Upper lobe of left lung (tissue), 6 donors: ENCODE measurements around the gene PPP3CA. TPM values are rescaled to one million over a fixed set of nuclear protein-coding genes. Genes with fewer than 3 reads are reported as not detected.

Source experiments
- ATAC-seq, 2 donors: fragments of 200-7000 bp; cut with Tn5 transposase; one replicate each; pipeline ENCODE4 v1.9.1; 2022; ENCODE audit warnings: mild to moderate bottlenecking in 2 of 2, moderate library complexity in 2 of 2; ENCODE audit not compliant: low FRiP score in 2 of 2
- DNase-seq, 2 donors: peaks; one replicate each; pipeline ENCODE4 v3.0.0-alpha.2; 2019 to 2020
- H3K27ac ChIP-seq, 4 donors: fragments of 200-600 bp; sonication (generic); one replicate each; pipeline ENCODE4 v1.5.1; 2016 to 2019
- H3K27me3 ChIP-seq, 4 donors: fragments of 200-600 bp; sonication (generic); one replicate each; pipeline ENCODE4 v1.5.1; 2017 to 2019
- H3K36me3 ChIP-seq, 4 donors: fragments of 200-600 bp; sonication (generic); one replicate each; pipeline ENCODE4 v1.5.1; 2016 to 2019
- H3K4me1 ChIP-seq, 4 donors: fragments of 200-600 bp; sonication (generic); one replicate each; pipeline ENCODE4 v1.5.1; 2018 to 2019
- H3K4me3 ChIP-seq, 4 donors: fragments of 200-600 bp; sonication (generic); one replicate each; pipeline ENCODE4 v1.5.1; 2017 to 2019; ENCODE audit warnings: mild to moderate bottlenecking in 2 of 4, moderate library complexity in 1 of 4
- H3K9me3 ChIP-seq, 4 donors: fragments of 200-600 bp; sonication (generic); one replicate each; pipeline ENCODE4 v1.5.1; 2018 to 2019
- EP300 ChIP-seq, 4 donors: sonication (generic); formaldehyde crosslinking; IDR thresholded peaks; one replicate each; pipeline ENCODE4 v1.5.1; 2017; ENCODE audit warnings: antibody characterized with exemption in 4 of 4, control low read depth in 2 of 4
- POLR2A ChIP-seq, 4 donors: fragments of 450-650 bp; IDR thresholded peaks; one replicate each; pipeline ENCODE4 v1.5.1; 2016 to 2017; ENCODE audit warnings: antibody characterized with exemption in 4 of 4, mild to moderate bottlenecking in 2 of 4
- POLR2AphosphoS5 ChIP-seq, 2 donors: sonication (generic); formaldehyde crosslinking; IDR thresholded peaks; one replicate each; pipeline ENCODE4 v1.5.1; 2017; ENCODE audit warnings: antibody characterized with exemption in 2 of 2
- WGBS, 2 donors: methylation state at CpG; one replicate each; pipeline ENCODE4 v1.1.5; 2017 to 2018; 5-methylcytosine and 5-hydroxymethylcytosine counted together
- total RNA-seq, 6 donors: library from RNA; depleted of rRNA in 4 of 6; stranded (reverse); fragments of >200 nt in 4 of 6; gene quantifications; one replicate each; pipeline versions ENCODE4 v1.1.0 to v1.2.1, GENCODE V29; 2016 to 2021
- TF ChIP-seq, protein P1 (sequence below), 6 experiments: fragments of 450-650 bp in 4 of 6; fragments of 200-600 bp in 2 of 6; sonication (generic) in 2 of 6; IDR thresholded peaks; one replicate each; pipeline ENCODE4 v1.5.1; 2016 to 2019; ENCODE audit warnings: antibody characterized with exemption in 6 of 6
- donor health status: DM: no; HTN: no; CAD: no; lungs with moderate emphysema.
- donor health status: DM: no; HTN: yes; CAD: no; lungs with severe emphysema.

PPP3CA gene
- total RNA-seq, 6 donors from 2014 or later: 28.3 to 62.0 (median 50.0) TPM

GRCh38 chr4:101128473-101128872 is 218.9 kb downstream of the PPP3CA start:
- Histone ChIP-seq H3K27me3 (no peaks in the 10 kb centered on the region), H3K36me3 (no peaks in the 10 kb centered on the region), H3K4me1 (peaks cover 0 to 3% (median 0%) of the 10 kb centered on the region in 4 donors), H3K9me3 (no peaks in the 10 kb centered on the region), H3K4me3 (no peak overlapping the region), H3K27ac (no peak overlapping the region)
- DNase-seq (peak in 1 of 2 donors; percentile 29), ATAC-seq (no peak)
- TF ChIP-seq EP300 (IDR thresholded peaks at IDR 0.05): no peak
- 89 to 100% methylated on average over 4 to 10 of the region's 10 CpGs for WGBS, 2 donors

GRCh38 chr4:101127176-101127790 is 220.0 kb downstream of the PPP3CA start:
- ATAC-seq: no peak
- no peaks in the 10 kb centered on the region for H3K9me3 ChIP-seq
- no peak overlapping the region for H3K27ac ChIP-seq
- TF ChIP-seq POLR2AphosphoS5 (IDR thresholded peaks at IDR 0.05) (no peak), EP300 (IDR thresholded peaks at IDR 0.05) (no peak), POLR2A (IDR thresholded peaks at IDR 0.05) (no peak)
- TF ChIP-seq, protein P1, sequence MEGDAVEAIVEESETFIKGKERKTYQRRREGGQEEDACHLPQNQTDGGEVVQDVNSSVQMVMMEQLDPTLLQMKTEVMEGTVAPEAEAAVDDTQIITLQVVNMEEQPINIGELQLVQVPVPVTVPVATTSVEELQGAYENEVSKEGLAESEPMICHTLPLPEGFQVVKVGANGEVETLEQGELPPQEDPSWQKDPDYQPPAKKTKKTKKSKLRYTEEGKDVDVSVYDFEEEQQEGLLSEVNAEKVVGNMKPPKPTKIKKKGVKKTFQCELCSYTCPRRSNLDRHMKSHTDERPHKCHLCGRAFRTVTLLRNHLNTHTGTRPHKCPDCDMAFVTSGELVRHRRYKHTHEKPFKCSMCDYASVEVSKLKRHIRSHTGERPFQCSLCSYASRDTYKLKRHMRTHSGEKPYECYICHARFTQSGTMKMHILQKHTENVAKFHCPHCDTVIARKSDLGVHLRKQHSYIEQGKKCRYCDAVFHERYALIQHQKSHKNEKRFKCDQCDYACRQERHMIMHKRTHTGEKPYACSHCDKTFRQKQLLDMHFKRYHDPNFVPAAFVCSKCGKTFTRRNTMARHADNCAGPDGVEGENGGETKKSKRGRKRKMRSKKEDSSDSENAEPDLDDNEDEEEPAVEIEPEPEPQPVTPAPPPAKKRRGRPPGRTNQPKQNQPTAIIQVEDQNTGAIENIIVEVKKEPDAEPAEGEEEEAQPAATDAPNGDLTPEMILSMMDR (IDR thresholded peaks at IDR 0.05): no peak
- H3K4me1 ChIP-seq: peaks cover 0 to 3% (median 0%) of the 10 kb centered on the region in 4 donors
- no peaks in the 10 kb centered on the region for H3K36me3 ChIP-seq
- no peak overlapping the region for H3K4me3 ChIP-seq
- H3K27me3 ChIP-seq: no peaks in the 10 kb centered on the region
- WGBS, 2 donors: 91 to 93% methylated on average over 3 of the region's 3 CpGs
- DNase-seq: no peak

GRCh38 chr4:101126059-101126458 is 221.3 kb downstream of the PPP3CA start:
- Histone ChIP-seq H3K36me3 (no peaks in the 10 kb centered on the region), H3K27ac (no peak overlapping the region), H3K4me1 (peaks cover 0 to 3% (median 1%) of the 10 kb centered on the region in 4 donors), H3K27me3 (no peaks in the 10 kb centered on the region), H3K4me3 (no peak overlapping the region), H3K9me3 (no peaks in the 10 kb centered on the region)
- no peak for DNase-seq
- WGBS, 2 donors: 62 to 76% methylated on average over 1 of the region's 1 CpG
- peak in 1 of 2 donors; percentile 61 for ATAC-seq
- TF ChIP-seq, protein P1 (IDR thresholded peaks at IDR 0.05): no peak
- TF ChIP-seq POLR2AphosphoS5 (IDR thresholded peaks at IDR 0.05) (no peak), EP300 (IDR thresholded peaks at IDR 0.05) (no peak), POLR2A (IDR thresholded peaks at IDR 0.05) (no peak)

DNA sequence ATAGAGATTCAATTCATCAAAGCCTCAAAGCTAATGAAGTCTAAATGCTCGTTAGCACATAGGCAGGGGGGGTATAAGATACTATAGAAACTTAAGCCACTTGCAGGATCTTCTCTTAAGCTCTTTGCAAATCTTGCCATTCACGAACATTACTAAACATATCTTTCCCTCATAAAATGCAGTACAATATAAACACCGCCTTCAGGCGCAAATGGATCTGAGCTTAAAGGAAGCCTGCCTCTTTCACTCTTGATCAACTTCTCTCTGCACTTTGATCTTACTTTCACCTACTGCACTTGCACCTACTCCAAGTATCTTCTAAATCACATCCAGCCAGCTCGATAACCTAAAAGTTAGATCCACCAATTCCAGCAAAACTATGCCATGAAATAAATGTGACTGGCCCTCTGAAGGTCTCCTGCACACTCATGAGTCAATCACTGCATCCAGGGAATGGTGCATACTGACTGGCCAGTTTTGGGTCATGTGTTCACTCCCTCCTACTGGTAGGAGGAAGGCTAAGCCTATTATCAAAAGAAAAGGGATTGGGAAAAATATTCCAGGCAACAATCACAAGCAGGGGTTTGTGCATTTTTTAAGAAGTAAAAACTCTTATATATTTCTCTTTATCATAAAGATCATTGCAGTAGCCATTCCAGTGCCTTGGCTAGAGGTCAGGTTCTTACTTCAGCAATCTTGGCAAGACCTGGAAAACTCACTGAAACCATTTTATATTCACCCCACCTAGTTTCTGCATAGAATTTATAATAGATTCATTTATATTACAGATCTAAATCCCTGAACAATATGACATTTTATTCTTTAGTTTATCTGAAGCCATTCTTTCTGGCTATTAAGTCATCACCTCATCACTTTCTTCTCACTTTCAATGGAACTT is 222.0 kb downstream of the PPP3CA start:
- ATAC-seq (no peak), DNase-seq (no peak)
- TF ChIP-seq POLR2A (IDR thresholded peaks at IDR 0.05): no peak
- no peak for TF ChIP-seq EP300 (IDR thresholded peaks at IDR 0.05)
- WGBS, 2 donors: 93 to 97% methylated on average over 5 of the region's 5 CpGs
- Histone ChIP-seq H3K27me3 (no peaks in the 10 kb centered on the region), H3K4me3 (no peak overlapping the region), H3K9me3 (no peaks in the 10 kb centered on the region), H3K36me3 (no peaks in the 10 kb centered on the region), H3K27ac (no peak overlapping the region), H3K4me1 (peaks cover 0 to 3% (median 1%) of the 10 kb centered on the region in 4 donors)

- WGBS, 2 donors: 91% methylated on average over 5 of the region's 5 CpGs
- no peak overlapping the region for H3K27ac ChIP-seq
- TF ChIP-seq, protein P1 (IDR thresholded peaks at IDR 0.05): no peak
- TF ChIP-seq POLR2A (IDR thresholded peaks at IDR 0.05): no peak
- TF ChIP-seq EP300 (IDR thresholded peaks at IDR 0.05): no peak
- no peak for TF ChIP-seq POLR2AphosphoS5 (IDR thresholded peaks at IDR 0.05)
- ATAC-seq (no peak), DNase-seq (no peak)
- peaks cover 0 to 3% (median 1%) of the 10 kb centered on the region in 4 donors for H3K4me1 ChIP-seq
- H3K4me3 ChIP-seq: no peak overlapping the region
- H3K27me3 ChIP-seq: no peaks in the 10 kb centered on the region
- H3K36me3 ChIP-seq: no peaks in the 10 kb centered on the region
- no peaks in the 10 kb centered on the region for H3K9me3 ChIP-seq
Measured at GRCh38 chr4:101123231-101123630, 224.1 kb downstream of the PPP3CA start.
